Mucosa of descending colon (tissue), 3 donors: ENCODE results near the gene DUSP16. TPM values are rescaled to one million over a fixed set of nuclear protein-coding genes. Genes with fewer than 3 reads are reported as not detected.

Experiments used
- ATAC-seq: fragments of 200-7000 bp; cut with Tn5 transposase; one replicate; pipeline ENCODE4 v1.9.1; 2020; ENCODE audit warnings: mild to moderate bottlenecking, moderate library complexity
- DNase-seq, 3 donors: peaks; one replicate each; pipeline ENCODE4 v3.0.0-alpha.2; 2020
- H3K36me3 ChIP-seq: fragments of 200-600 bp; one replicate; pipeline ENCODE4 v1.8.0; 2021; ENCODE audit warnings: low read depth, mild to moderate bottlenecking
- H3K4me1 ChIP-seq: fragments of 200-600 bp; one replicate; pipeline ENCODE4 v1.8.0; 2021; ENCODE audit warnings: low read depth, mild to moderate bottlenecking
- H3K4me3 ChIP-seq: fragments of 200-600 bp; one replicate; pipeline ENCODE4 v1.8.0; 2021; ENCODE audit warnings: mild to moderate bottlenecking
- H3K9me3 ChIP-seq: fragments of 200-600 bp; one replicate; pipeline ENCODE4 v1.8.0; 2021; ENCODE audit warnings: mild to moderate bottlenecking
- CTCF ChIP-seq: fragments of 200-600 bp; IDR thresholded peaks from one replicate; pipeline ENCODE4 v1.8.0; 2022; ENCODE audit warnings: antibody characterized with exemption, mild to moderate bottlenecking
- intact Hi-C, 2 donors: fragments of 100-400 bp; cut with DNase I in 1 of 2; cut with micrococcal nuclease in 1 of 2; formaldehyde crosslinking; loops; one replicate each; pipeline versions ENCODE4 v1.11.0 to v1.11.1; 2022; cut with DNase I, micrococcal nuclease
- total RNA-seq, 3 donors: library from RNA; stranded (reverse); fragmentation: NEBNext Ultra II Directional in 2 of 3; extraction: Animal tissue kit (Norgen Biotek cat#: 25700) in 2 of 3; gene quantifications; one replicate each; pipeline versions ENCODE4 v1.2.1 to v1.2.4, GENCODE V29; 2021 to 2023
- donor health status: DM: no; HTN: no; CAD: no; lungs with moderate emphysema.
- donor health status: DM: no; HTN: no; CAD: no.
- donor health status: DM: no; HTN: yes; CAD: no.

The DUSP16 gene
- total RNA-seq, 3 donors from 2014 or later: 42.3 to 61.8 (median 42.9) TPM

- peaks cover 4% of the 10 kb centered on the region for H3K9me3 ChIP-seq
- ATAC-seq: no peak
- H3K36me3 ChIP-seq: no peaks in the 10 kb centered on the region
- intact Hi-C loops: loop anchor here in 1 of 2 donors (10.0 kb wide), 1 partner anchor 189 kb away; no protein-coding TSS in a partner anchor
- H3K4me1 ChIP-seq: peaks cover 15% of the 10 kb centered on the region
- peak overlapping the region; percentile 92 for H3K4me3 ChIP-seq
- TF ChIP-seq CTCF: no peak
- DNase-seq: no peak
Measured at GRCh38 chr12:12563290-12563928, 746 bp upstream of the DUSP16 start.

DNA sequence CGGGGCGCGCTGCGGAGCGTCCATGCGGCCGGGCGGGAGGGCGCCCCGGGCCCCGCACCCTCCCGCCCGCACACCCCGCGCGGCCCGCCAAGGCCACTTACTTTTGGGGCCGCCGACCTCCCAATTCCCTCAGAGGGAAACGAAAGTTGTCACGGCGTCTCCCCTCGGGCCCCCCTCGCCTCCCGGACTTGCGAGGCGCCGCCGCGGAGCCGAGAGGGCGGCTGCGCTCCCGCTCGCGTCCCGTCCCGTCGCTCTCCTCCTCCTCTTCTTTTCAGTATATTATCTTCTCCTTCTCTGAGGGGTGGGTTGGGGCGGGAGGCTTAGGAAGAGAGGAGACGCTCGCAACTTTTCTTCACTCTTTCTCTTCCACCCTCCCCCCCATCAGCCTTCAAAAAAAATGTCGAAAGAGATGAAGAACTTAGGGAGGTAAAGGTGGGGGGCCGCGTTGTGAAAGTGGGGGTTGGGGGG, 613 bp downstream of the DUSP16 start:
- peak; percentile 47 to 66 (median 62) for DNase-seq
- ATAC-seq: peak; percentile 3
- no peaks in the 10 kb centered on the region for H3K36me3 ChIP-seq
- no peak for TF ChIP-seq CTCF
- H3K9me3 ChIP-seq: peaks cover 4% of the 10 kb centered on the region
- peak overlapping the region; percentile 92 for H3K4me3 ChIP-seq
- intact Hi-C loops: loop anchor here in 1 of 2 donors (10.0 kb wide), 1 partner anchor 187 kb away; no protein-coding TSS in a partner anchor
- peaks cover 16% of the 10 kb centered on the region for H3K4me1 ChIP-seq

DNA sequence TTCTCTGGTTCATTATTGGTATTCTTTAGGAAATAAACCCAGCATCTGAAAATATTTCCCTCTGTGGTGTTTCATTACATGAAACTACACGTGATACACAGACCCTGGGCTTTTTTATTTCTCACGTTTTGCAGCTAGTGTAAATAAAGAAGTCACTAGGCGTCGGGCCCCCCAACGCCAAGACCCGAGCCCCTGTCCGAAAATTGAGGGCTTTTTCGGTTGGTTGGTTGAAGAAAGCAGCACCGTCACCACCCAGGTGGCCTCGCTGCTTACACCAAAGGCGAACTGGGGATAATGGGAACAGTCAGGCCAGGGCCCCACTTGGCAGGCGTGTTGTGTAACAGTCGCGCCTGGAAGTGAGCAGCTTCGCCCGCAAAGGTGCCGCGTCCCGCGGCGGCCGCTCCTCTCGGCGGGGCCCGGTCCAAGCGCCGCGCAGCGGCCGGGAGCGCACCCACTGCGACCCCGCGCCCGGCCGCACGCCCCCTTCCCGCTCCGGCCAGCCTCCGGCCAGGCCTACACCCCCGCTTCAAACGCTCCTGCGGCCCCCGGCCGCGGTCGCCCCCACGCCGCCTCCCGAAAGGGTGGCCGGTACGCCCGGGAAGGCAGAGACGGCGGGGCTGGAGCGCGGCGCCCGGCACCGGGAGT, 1.2 kb downstream of the DUSP16 start:
- DNase-seq (peak; percentile 68 to 78 (median 75)), ATAC-seq (peak; percentile 27)
- Histone ChIP-seq H3K4me3 (peak overlapping the region; percentile 92), H3K9me3 (peaks cover 4% of the 10 kb centered on the region), H3K36me3 (no peaks in the 10 kb centered on the region), H3K4me1 (peaks cover 21% of the 10 kb centered on the region)
- no peak for TF ChIP-seq CTCF
- intact Hi-C loops: loop anchor here in 1 of 2 donors (10.0 kb wide), 1 partner anchor 187 kb away; no protein-coding TSS in a partner anchor

DNA sequence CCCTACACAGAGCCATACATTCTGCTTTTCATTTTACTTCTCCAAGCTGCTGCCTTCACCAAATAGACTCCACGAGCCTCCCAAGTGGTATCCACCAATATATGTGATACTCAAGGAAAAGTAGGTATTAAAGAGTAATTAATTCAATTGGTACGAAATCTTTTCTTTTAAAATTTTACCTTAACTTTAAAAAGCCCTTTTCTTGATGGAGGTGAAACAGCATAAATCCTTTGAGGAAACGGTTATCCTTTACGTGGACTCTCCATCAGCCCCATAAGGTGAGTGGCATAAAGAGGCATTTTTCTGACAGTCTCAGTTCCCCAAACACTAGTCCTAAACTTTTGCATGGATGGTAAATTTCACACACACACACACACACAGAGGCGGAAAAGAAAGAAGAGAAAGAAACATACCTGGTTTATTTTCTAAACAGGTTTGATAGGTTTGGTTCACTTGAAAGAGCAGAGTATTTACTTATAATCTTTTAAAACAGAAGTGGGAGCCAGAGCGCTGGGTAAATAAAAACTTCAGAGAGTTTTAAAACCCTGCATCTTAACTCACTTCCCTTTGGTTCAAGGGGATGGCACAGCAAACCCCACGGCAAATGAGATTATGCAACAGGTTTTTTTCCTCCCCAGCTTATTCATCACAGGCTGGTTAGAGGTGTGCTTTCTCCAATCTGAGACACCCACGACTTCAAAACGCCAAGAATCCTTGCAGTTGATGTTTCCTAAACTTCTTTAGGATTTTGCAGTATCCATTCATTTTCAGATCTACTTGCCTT, 1.9 kb downstream of the DUSP16 start:
- H3K4me1 ChIP-seq: peaks cover 22% of the 10 kb centered on the region
- intact Hi-C loops: loop anchor here in 1 of 2 donors (10.0 kb wide), 1 partner anchor 186 kb away; no protein-coding TSS in a partner anchor
- no peaks in the 10 kb centered on the region for H3K36me3 ChIP-seq
- no peak for TF ChIP-seq CTCF
- peak overlapping the region; percentile 92 for H3K4me3 ChIP-seq
- DNase-seq (peak in 2 of 3 donors; percentile 46 to 76), ATAC-seq (peak; percentile 59)
- H3K9me3 ChIP-seq: peaks cover 4% of the 10 kb centered on the region

DNA sequence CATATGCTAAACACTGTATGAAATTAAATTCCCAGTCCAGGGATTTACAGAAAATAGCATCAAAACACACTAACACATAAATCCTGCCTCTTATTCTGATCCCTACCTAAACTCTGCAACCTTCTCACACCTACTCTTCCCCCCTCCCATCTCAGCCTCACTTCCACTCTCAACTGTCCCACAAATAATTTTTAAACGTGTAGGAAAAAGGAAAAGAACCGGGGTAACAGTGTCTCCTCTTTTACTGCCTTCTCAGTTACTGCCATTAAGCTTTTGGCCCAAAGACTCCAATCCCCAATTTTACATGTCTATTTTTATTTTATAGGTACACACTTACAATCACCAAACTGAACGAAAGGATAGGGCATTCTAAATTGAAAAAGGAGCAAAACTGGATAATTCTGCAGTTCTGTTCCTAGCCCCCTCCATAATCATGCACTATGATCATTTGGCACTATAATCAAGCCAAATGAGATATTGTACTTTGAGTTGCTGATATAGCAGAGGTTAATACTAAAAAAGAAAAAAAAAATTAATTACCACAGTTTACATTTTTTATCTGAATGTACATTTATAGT, 2.9 kb downstream of the DUSP16 start:
- H3K9me3 ChIP-seq: no peaks in the 10 kb centered on the region
- TF ChIP-seq CTCF: no peak

More for the DNA sequence above, 2.9 kb downstream of the DUSP16 start:
- Histone ChIP-seq H3K4me3 (no peak overlapping the region), H3K4me1 (peaks cover 22% of the 10 kb centered on the region), H3K36me3 (no peaks in the 10 kb centered on the region)
- DNase-seq (no peak), ATAC-seq (no peak)
- intact Hi-C loops: loop anchor here in 1 of 2 donors (10.0 kb wide), 1 partner anchor 185 kb away; no protein-coding TSS in a partner anchor
